Suprapubic skin (tissue), 4 donors: ENCODE measurements around the gene CSTPP1. TPM values are rescaled to one million over a fixed set of nuclear protein-coding genes. Genes with fewer than 3 reads are reported as not detected.

Source experiments
- DNase-seq, 2 donors: peaks; one replicate each; pipeline ENCODE4 v3.0.0-alpha.2; 2019; ENCODE audit warnings: low spot score in 2 of 2
- H3K27ac ChIP-seq: fragments of 200-600 bp; sonication (generic); one replicate; pipeline ENCODE4 v1.5.1; 2019
- H3K27me3 ChIP-seq: fragments of 200-600 bp; sonication (generic); one replicate; pipeline ENCODE4 v1.5.1; 2019
- H3K36me3 ChIP-seq: fragments of 200-600 bp; sonication (generic); one replicate; pipeline ENCODE4 v1.5.1; 2019
- H3K4me1 ChIP-seq: fragments of 200-600 bp; sonication (generic); one replicate; pipeline ENCODE4 v1.5.1; 2019
- H3K4me3 ChIP-seq: fragments of 200-600 bp; sonication (generic); one replicate; pipeline ENCODE4 v1.5.1; 2019; ENCODE audit warnings: mild to moderate bottlenecking
- H3K9me3 ChIP-seq: fragments of 200-600 bp; sonication (generic); one replicate; pipeline ENCODE4 v1.5.1; 2019
- CTCF ChIP-seq, 2 donors: fragments of 200-600 bp in 1 of 2; fragments of 450-650 bp in 1 of 2; sonication (generic) in 1 of 2; IDR thresholded peaks; one replicate each; pipeline ENCODE4 v1.5.1; 2016 to 2019; ENCODE audit warnings: antibody characterized with exemption in 2 of 2, mild to moderate bottlenecking in 1 of 2, moderate library complexity in 1 of 2
- EP300 ChIP-seq: sonication (generic); formaldehyde crosslinking; IDR thresholded peaks from one replicate; pipeline ENCODE4 v1.6.1; 2017; ENCODE audit warnings: antibody characterized with exemption
- POLR2A ChIP-seq, 2 donors: fragments of 450-650 bp; IDR thresholded peaks; one replicate each; pipeline ENCODE4 v1.6.1; 2017; ENCODE audit warnings: antibody characterized with exemption in 2 of 2, mild to moderate bottlenecking in 2 of 2, moderate library complexity in 2 of 2
- POLR2AphosphoS5 ChIP-seq, 3 donors: sonication (generic); formaldehyde crosslinking; IDR thresholded peaks; one replicate each; pipeline ENCODE4 v1.6.1; 2017; ENCODE audit warnings: antibody characterized with exemption in 3 of 3
- WGBS: methylation state at CpG from one replicate; pipeline ENCODE4 v1.1.5; 2018; 5-methylcytosine and 5-hydroxymethylcytosine counted together
- total RNA-seq, 4 donors: library from RNA; depleted of rRNA; stranded (reverse); fragments of >200 nt; gene quantifications; one replicate each; pipeline ENCODE4 v1.1.0, GENCODE V29; 2016

The CSTPP1 gene
- total RNA-seq, 4 donors from 2014 or later = 34.9 to 117 (median 48.1) TPM

GRCh38 chr11:47154616-47155570 is 218.3 kb downstream of the CSTPP1 start:
- no peaks in the 10 kb centered on the region for H3K27me3 ChIP-seq
- peaks cover 31% of the 10 kb centered on the region for H3K4me1 ChIP-seq
- H3K4me3 ChIP-seq = no peak overlapping the region
- 78% methylated on average over 18 of the region's 18 CpGs for WGBS
- no peaks in the 10 kb centered on the region for H3K9me3 ChIP-seq
- peaks cover 22% of the 10 kb centered on the region for H3K36me3 ChIP-seq
- H3K27ac ChIP-seq = no peak overlapping the region
- DNase-seq = no peak
- TF ChIP-seq POLR2AphosphoS5 (IDR thresholded peaks at IDR 0.05) (no peak), CTCF (IDR thresholded peaks at IDR 0.05) (no peak), POLR2A (IDR thresholded peaks at IDR 0.05) (no peak), EP300 (no peak)

- Histone ChIP-seq H3K9me3 (no peaks in the 10 kb centered on the region), H3K27ac (no peak overlapping the region)
- TF ChIP-seq CTCF (IDR thresholded peaks at IDR 0.05) (no peak), EP300 (no peak), POLR2AphosphoS5 (IDR thresholded peaks at IDR 0.05) (no peak), POLR2A (IDR thresholded peaks at IDR 0.05) (no peak)
Observed at GRCh38 chr11:47155879-47156278, 219.3 kb downstream of the CSTPP1 start.

GRCh38 chr11:47156333-47156732 is 219.8 kb downstream of the CSTPP1 start:
- TF ChIP-seq POLR2AphosphoS5 (IDR thresholded peaks at IDR 0.05) (no peak), CTCF (IDR thresholded peaks at IDR 0.05) (no peak), POLR2A (IDR thresholded peaks at IDR 0.05) (no peak), EP300 (no peak)
- DNase-seq = no peak
- Histone ChIP-seq H3K27me3 (no peaks in the 10 kb centered on the region), H3K4me1 (peaks cover 25% of the 10 kb centered on the region), H3K27ac (no peak overlapping the region), H3K36me3 (peaks cover 22% of the 10 kb centered on the region), H3K4me3 (no peak overlapping the region), H3K9me3 (no peaks in the 10 kb centered on the region)
- WGBS = 84% methylated on average over 6 of the region's 6 CpGs

More at GRCh38 chr11:47155879-47156278, 219.3 kb downstream of the CSTPP1 start:
- H3K4me3 ChIP-seq = no peak overlapping the region
- DNase-seq = no peak
- H3K36me3 ChIP-seq = peaks cover 22% of the 10 kb centered on the region
- WGBS = 72% methylated on average over 4 of the region's 4 CpGs
- no peaks in the 10 kb centered on the region for H3K27me3 ChIP-seq
- H3K4me1 ChIP-seq = peaks cover 25% of the 10 kb centered on the region

- H3K27ac ChIP-seq = no peak overlapping the region
- H3K4me3 ChIP-seq = no peak overlapping the region
- peaks cover 22% of the 10 kb centered on the region for H3K36me3 ChIP-seq
- TF ChIP-seq POLR2A (IDR thresholded peaks at IDR 0.05) (no peak), EP300 (no peak), POLR2AphosphoS5 (IDR thresholded peaks at IDR 0.05) (no peak), CTCF (IDR thresholded peaks at IDR 0.05) (no peak)
- H3K4me1 ChIP-seq = peaks cover 25% of the 10 kb centered on the region
- H3K9me3 ChIP-seq = no peaks in the 10 kb centered on the region
- H3K27me3 ChIP-seq = no peaks in the 10 kb centered on the region
- no peak for DNase-seq
- WGBS = 52% methylated on average over 19 of the region's 20 CpGs
Observed at GRCh38 chr11:47156951-47157350, 220.4 kb downstream of the CSTPP1 start.

- WGBS = 91% methylated on average over 6 of the region's 8 CpGs
- DNase-seq = no peak
- no peaks in the 10 kb centered on the region for H3K27me3 ChIP-seq
- H3K9me3 ChIP-seq = no peaks in the 10 kb centered on the region
- H3K36me3 ChIP-seq = peaks cover 24% of the 10 kb centered on the region
- H3K4me1 ChIP-seq = peaks cover 28% of the 10 kb centered on the region
- no peak overlapping the region for H3K4me3 ChIP-seq
- no peak overlapping the region for H3K27ac ChIP-seq
- TF ChIP-seq POLR2A (IDR thresholded peaks at IDR 0.05) = no peak
Observed at GRCh38 chr11:47157805-47158204, 221.2 kb downstream of the CSTPP1 start.
